NCI-H748 (cell line): ENCODE data around the gene PDE11A.
"Not testable (repeated sequence)": the region's sequence is repeated elsewhere in the genome, so short reads cannot be mapped to it uniquely, and the experiment has no call there.

Experiments
- DNase-seq: peaks from one replicate; lab custom pipeline; 2025; ENCODE audit not compliant: unreplicated experiment; lab: John Stamatoyannopoulos, UW

Gene PDE11A

DNA sequence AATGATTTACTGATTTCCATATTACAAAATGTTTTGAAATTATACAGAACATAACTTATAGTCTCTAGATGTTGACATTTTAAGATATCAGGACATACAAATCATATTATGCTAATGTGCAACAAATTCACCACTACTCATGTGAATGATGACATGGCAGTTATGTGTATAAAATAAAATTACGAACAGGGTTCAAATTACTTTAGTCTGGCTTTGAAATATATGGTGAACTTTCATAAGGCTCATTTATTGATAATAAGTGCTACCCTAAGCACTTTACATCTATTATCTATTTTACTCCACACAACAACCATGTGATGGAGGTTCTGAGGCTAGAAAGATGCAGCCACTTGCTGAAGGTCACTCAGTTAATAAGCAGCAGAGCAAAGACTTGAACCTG lies 62.8 kb downstream of the PDE11A start:
- no peak for DNase-seq

DNA sequence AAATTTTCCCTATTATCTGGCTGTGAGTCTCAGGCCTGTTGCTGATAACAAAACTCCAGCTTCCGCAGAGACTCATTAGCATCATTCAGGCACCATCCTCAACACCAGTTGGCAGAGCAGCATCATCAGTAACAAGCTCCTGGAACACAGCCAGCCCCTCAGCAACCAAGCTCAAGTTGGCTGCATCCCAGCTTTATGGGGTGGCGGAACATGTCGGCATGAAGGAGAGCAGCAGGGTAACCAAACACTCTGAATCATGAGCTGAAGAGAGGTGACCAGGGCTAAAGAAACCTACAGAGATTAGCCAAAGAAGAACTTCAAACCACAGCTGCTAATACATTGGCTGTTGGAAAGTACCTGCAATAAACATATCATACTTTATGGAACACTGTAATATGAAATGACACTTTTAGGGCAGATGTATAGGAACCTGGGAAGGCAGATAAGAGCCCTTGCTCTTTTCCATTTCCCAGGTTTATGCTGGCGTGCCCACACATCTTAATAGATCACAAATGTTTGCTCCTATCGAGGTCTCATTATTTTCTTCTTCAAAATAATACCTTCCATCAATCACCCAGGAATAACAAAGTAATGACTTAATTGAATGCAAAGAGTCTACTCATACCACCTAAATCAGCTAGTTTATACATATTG lies 63.8 kb downstream of the PDE11A start:
- peak; percentile 91 for DNase-seq

DNA sequence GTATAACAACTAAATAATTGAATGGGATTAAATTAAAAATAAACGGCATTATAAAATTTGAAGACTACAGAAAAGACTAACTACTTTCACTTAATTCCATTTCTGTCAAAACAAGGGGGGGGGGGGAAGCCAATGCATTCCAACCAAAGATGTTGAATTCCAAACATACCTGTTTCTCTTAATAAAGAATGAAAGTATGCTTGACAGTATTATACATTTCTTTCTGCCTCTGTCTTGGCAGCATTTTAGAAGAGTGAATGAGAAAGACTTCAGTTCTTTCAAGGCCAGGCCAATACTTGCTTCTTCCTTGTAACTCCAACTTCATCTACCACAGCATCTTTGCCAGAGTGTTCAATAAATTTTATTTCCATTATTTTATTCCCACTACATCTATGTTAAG lies 65.9 kb downstream of the PDE11A start:
- DNase-seq: no peak

DNA sequence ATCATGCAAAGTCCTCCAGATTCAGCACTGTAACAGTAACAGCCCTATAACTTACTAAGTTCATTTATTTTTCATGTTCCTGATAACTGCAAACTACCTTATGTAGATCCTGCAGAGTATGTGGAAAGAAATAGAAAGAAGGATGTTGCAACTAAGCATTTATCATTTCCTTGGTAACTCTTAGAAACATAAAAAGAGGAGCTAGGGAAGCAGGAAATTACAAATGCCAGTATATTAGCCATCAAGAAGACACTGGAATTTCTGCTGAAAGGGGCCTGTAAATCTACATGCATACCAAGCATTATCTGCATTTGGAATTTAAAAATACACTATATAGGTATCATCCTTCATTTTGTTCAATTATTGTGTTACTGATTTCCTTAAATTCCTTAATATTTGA lies 66.8 kb downstream of the PDE11A start:
- DNase-seq: no peak

DNA sequence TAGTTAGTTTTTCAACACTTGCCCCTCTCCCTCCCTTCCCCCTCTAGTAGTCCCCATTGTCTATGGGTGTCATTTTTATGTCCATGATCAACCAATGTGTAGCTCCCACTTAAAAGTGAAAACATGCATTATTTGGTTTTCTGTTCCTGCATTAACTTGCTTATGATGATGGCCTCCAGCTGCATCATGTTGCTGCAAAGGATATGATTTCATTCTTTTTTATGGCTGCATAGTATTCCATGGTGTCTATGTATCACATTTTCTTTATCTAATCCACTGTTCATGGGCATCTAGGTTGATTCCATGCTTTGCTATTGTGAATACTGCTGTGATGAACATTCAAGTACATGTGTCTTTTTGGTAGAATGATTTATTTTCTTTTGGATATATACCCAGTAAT lies 70.5 kb downstream of the PDE11A start:
- no peak for DNase-seq

DNA sequence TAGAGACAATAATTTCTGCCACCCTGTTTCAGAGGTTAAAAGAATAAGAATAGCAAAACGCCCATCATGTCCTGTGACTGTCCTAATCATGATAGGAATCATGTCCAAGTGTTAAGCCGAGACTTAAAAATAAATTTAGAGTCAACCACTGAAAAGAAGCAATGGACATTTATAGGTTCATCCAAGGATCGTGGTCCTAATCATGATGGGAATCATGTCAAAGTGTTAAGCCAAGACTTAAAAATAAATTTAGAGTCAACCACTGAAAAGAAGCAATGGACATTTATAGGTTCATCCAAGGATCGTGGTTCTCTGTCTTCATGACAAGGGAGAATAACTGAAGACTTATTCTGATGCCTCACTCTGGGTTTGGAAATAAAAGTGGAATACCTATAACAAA lies 73.6 kb downstream of the PDE11A start:
- DNase-seq: no peak

DNA sequence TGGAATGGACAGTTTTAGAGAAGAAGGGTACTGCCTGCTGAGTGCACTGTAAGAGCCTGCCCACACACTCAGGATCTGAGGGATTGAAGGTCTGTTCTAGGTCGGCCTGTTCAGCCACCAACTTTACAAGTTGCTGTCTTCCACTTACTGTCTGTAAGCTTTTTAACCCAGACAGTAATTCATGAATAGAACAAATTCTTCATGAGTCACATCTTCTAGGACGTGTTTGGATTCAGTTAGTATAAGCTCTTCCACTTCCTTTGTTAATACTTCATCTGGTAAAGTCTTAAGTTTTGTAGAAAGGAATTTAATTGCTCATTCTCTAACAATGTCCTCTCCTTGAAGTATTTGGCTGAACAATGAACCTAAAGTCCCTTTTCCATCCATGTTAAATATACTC lies 74.6 kb downstream of the PDE11A start:
- DNase-seq: no peak

DNA sequence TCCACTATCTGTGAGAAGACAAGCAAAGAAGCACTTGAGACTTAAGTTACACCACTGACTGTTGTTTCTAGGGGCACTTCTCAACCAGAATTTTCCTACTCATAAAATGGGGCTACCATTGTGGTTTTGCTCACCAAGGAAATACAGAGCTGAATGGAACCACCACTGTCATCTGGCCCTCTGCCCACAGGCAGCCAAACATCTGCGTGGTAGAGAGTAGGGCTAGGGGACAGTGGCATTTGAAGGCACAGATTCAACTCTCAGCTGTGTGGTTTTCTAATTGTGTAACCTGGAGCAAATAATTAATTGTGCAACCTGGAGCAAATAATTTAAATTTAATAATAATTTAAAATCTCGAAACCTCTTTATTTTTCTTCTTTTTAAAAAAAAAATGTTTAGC lies 79.6 kb downstream of the PDE11A start:
- DNase-seq: no peak

DNA sequence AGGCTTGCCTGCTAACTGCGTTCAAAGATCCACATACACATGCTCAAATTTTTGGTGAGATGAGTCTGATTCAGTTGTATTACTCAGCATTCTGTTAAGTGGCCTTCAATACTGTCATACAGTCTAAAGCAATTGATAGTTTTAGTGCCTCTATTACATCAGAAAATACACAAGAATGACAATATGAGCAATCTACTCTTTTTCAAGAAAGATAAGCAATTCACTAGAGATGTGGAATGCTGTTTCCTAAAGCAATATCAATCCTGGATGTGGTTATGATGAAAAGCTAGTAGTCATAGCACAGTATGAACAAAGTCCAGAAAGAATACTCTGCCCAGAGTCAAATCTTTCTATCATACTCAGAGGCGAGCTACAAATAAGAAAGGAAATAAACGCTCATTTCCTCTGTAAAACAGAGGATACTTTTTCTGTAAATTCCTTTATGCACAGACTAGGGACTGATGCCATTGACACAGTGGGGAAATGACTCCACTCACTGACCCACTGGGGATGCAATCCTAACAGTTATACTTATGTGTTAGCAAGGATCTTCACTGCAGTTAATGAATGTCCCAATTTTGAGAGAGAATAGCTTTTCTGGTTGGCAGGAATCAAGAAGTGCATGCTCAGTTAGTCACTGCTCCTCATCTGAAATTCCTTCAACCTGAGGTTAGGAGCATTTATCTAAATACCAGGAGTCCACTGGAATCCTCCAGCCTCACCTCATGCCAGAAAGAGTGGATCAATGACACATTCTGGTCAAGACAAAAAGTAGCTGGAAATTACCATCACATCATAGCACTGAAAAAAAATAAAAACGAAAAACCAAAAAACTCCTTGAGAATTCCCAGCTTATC lies 83.3 kb downstream of the PDE11A start:
- no peak for DNase-seq

DNA sequence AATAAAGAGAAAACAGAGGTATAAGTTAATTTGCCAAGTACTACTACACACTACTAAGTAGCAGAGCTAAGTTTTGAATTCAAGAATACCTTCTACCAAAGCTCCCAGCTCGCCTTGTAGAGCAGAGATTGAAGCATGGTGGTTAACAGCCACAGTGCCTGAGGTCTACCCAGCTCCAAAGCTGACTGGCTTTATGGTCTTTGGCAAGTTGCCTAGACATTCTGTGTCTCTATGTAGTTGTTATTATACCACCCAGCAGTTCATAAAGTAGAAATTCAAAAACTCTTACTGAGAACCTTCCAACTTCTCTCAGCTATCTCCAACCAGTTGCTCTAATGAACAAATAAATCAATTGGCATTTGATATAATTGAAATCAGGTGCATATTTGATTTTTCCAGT lies 87.8 kb downstream of the PDE11A start:
- peak; percentile 53 for DNase-seq

DNA sequence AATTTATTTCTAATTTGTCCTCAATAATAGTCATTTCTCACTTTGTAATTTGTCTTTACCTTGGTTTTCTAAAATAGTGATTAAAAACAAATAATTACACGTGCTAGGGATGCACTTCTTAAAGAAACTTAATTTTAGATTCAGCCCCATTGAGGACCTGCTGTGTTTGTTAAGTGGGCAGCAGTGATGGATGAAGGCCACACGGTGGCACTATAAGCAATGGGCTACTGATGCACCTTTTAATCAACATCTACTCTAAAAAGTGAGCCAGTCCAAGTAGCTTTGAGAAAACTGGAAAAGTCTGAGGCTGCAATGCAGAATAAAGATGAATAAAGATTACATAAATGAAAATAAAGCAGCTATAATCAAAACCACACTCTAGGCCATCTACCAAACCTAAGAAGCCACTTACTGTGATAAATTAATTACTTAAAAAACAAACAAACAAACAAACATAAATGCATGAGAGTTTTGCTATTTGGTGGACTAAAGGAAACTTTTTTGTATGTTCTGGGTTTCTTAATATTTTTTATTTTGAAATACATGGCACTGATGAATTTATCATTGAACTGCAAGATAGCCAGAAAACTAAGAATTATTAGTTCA lies 89.3 kb downstream of the PDE11A start:
- DNase-seq: peak; percentile 65

DNA sequence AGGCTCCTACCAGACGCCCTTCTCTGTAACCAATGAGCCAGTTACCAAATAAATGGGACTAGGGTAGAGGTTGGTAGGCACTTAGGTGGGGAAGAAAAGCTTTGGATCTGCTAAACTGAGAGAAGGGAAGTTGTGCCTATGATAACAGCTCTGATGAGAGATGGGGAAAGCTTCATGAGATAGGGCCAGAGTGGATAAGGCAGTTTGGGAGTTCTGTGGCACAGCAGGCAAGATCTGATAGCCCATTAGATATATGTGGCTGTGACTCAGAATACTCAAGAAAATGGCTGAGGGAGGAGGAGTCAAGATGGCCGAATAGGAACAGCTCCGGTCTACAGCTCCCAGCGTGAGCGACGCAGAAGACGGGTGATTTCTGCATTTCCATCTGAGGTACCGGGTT lies 99.8 kb downstream of the PDE11A start:
- DNase-seq: no peak

DNA sequence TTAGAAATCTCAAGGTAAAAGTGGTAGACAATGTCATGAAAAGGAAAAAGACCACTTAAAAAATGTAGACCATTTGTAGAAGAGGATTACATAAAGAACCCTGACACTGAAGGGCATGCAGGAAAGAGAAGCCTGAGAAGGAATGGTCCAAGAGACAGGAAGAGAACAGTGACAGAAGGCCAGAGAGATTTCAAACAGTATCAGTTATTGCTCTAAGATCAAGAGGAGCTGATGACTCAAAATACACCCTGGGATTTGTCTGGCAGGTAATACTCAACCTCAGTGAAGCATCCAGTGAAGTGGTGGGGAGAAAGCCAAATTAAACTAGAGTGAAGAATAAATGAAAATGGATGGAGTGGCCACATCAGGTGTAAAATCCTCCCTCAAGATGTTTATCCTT lies 100.5 kb downstream of the PDE11A start:
- no peak for DNase-seq

DNA sequence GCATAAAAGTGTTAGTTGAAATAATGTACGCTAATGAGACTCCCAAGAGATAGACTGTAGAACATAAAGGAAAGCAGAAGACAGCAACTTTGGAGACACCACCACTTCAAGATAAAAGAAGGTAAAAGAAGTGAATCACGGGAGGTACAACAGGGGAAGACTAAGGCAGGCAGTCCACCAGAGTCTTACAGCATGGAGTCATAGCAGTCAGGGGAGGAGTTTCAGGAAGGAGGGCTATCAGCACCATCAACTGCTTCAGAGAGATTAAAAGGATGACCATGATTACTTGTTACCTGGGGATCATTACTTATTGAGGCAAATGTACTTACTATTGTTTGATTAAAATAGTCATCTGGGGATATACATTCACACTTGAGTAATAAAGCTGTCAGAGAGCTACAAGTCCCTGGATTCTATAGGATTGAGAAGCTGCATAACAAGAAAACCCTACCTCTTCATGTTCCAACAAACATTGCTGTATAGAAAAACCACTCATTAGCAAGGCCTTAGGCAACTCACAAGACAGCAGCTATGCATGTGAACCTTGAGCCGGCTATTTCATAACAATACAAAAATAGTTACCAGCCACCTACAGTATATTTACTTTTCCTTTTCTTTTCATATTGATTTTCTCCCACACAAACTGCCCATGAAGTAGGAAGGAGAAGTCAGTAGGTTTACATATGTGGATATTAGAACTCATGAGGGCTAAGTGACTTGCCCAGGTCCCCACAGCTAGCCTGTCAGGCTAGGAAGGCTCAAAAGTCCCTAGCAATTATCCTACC lies 101.7 kb downstream of the PDE11A start:
- no peak for DNase-seq

DNA sequence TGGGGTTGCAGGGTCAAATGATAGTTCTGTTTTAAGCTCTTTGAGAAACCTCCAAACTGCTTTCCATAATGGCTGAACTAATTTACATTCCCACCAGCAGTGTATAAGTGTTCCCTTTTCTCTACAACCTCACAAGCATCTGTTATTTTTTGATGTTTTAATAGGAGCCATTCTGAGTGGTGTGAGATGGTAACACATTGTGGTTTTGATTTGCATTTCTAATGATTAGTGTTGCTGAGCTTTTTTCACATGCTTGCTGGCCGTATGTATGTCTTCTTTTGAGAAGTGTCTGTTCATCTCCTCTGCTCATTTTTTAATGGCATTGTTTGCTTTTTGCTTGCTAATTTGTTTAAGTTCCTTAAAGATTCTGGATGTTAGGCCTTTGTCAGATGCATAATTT lies 107.7 kb downstream of the PDE11A start:
- no peak for DNase-seq

DNA sequence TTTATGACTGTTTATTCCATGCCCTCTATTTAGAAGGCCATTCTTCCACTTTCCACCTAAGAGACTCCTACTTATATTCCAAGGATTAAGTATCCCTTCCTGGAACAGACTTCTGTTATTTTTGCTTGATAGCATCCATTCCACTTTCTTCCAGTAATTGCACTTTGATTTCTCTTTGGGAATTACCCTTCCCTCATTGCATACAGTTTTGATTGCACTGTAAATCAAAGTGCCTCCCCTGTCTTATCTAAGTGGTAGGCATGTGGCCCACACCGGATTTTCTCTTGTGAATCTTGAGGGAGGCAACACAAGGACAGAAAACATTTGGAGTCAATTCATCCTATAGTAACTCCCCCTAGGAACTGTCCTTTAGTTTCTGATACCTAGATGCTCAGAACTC lies 120.4 kb downstream of the PDE11A start:
- no peak for DNase-seq

DNA sequence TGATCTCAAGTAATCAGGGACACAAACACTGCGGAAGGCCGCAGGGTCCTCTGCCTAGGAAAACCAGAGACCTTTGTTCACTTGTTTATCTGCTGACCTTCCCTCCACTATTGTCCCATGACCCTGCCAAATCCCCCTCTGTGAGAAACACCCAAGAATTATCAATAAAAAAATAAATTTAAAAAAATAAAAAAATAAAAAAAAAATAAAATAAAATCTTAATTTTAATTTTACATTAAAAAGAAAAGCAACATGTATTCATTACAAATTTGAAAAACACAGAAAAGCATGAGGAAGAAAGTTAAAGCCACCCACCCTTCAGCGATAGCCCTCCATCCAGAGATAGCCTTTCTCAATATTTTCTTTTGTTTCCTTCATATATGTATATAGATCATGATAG lies 125.0 kb downstream of the PDE11A start:
- not testable (repeated sequence) for DNase-seq

DNA sequence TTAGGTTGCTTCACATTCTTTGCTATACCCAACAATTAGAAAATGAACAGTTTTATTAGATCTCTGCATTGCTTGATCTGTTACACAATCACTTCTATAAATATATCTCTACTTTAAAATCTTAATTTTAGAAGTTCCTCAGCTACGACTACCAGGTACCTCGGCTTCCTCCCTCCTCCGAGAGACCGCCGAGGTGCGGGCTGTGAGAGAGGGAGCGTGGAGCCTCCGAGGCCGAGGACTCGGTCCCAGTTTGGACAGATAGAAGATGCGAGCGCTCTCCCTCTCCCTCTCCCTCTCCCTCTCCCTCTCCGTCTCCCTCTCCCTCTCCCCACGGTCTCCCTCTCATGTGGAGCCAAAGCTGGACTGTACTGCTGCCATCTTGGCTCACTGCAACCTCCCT lies 128.0 kb downstream of the PDE11A start:
- not testable (repeated sequence) for DNase-seq

DNA sequence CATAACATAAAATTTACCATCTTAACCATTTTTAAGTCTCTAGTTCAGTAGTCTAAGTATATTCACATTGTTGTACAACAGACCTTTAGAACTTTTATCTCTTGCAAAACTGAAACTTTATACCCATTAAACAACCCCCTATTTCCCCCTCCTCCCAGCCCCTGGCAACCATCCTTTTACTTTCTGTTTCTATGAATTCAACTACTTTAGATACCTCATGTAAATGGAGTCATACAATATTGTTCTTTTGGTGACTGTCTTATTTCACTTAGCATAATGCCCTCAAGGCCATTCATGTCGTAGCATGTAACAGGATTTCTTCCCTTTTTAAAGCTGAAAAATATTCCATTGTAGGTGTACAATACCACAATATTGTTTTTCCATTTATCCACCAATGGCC lies 129.8 kb downstream of the PDE11A start:
- no peak for DNase-seq

DNA sequence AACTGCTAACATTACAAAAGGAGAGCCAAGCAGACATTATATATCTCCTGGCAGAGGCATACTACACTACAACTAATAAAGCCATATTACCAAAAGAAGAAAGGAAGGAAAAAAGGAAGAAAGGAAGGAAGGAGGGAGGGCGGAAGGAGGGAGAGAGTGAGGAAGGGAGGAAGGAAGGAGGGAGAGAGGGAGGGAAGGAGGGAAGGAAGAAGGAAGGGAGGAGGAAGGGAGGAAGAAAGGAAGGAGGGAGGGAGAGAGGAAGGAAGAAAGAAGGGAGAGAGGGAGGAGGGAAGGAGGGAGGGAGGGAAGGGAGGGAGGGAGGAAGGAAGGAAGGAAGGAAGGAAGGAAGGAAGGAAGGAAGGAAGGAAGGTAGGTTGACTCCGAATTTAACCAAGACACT lies 133.4 kb downstream of the PDE11A start:
- no peak for DNase-seq

DNA sequence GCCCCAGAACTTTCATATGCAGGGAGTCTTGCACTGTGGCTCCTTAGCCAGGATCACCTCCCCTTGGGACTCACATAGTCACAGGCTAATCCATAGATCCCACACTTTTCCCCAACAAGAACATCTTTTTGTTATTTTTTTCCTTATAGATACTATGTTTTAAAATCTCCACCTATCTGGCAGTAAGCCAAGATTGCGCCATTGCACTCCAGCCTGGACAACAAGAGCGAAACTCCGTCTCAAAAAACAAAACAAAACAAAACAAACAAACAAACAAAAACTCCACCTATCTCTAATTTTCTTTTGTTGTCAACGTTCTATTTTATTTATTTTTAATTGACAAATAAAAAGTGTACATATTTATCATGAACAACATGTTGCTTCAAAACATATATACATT lies 141.7 kb downstream of the PDE11A start:
- DNase-seq: no peak
